CD14-positive monocyte (primary cell): Measurements from ENCODE around the gene KXD1. TPM values are rescaled to one million over a fixed set of nuclear protein-coding genes. Genes with fewer than 3 reads are reported as not detected.
A peak's percentile ranks its signal among the peaks of the same experiment; 100 is the strongest.

Experiments
- DNase-seq, 3 donors: peaks; one replicate each; pipeline ENCODE4 v3.0.0-alpha.2; 2011 to 2022
- H2AFZ ChIP-seq: 2 replicates; pipeline ENCODE4 v1.6.0; 2012; ENCODE audit warnings: mild to moderate bottlenecking, low read depth, low read length, inconsistent platforms; ENCODE audit not compliant: insufficient read depth, poor library complexity, severe bottlenecking
- H3K27ac ChIP-seq, 2 donors: 1 replicate in 1 of 2; 2 replicates in 1 of 2; pipeline ENCODE4 v1.5.1; 2012 to 2013; ENCODE audit warnings: low read length in 2 of 2, control low read depth in 1 of 2, inconsistent platforms in 1 of 2, low read depth in 1 of 2, mild to moderate bottlenecking in 1 of 2
- H3K27me3 ChIP-seq, 2 donors: one replicate each; pipeline versions ENCODE4 v1.6.0 to v1.6.1; 2011 to 2013; ENCODE audit warnings: low read length in 2 of 2; ENCODE audit not compliant: control insufficient read depth in 2 of 2, insufficient read depth in 2 of 2
- H3K36me3 ChIP-seq, 2 donors: replicated peaks in 1 of 2; 1 replicate in 1 of 2; 2 replicates in 1 of 2; pipeline versions ENCODE4 v1.5.1 to v1.6.1; 2012 to 2013; ENCODE audit warnings: low read length in 2 of 2, control low read depth in 1 of 2, inconsistent platforms in 1 of 2, mild to moderate bottlenecking in 1 of 2; ENCODE audit not compliant: insufficient read depth in 2 of 2, control insufficient read depth in 1 of 2
- H3K4me1 ChIP-seq, 2 donors: 1 replicate in 1 of 2; 2 replicates in 1 of 2; pipeline versions ENCODE4 v1.5.1 to v1.6.1; 2012 to 2013; ENCODE audit warnings: low read length in 2 of 2, control low read depth in 1 of 2, inconsistent platforms in 1 of 2, mild to moderate bottlenecking in 1 of 2, moderate library complexity in 1 of 2; ENCODE audit not compliant: insufficient read depth in 2 of 2, control insufficient read depth in 1 of 2
- H3K4me2 ChIP-seq: replicated peaks from 2 replicates; pipeline ENCODE3; 2012; ENCODE audit warnings: low read length, moderate library complexity, mild to moderate bottlenecking; ENCODE audit not compliant: poor library complexity, severe bottlenecking; ENCODE audit errors: extremely low read depth
- H3K4me3 ChIP-seq, 3 experiments: fragments of 200-600 bp in 1 of 3; sonication (generic) in 1 of 3; replicated peaks in 1 of 3; 1 replicate in 2 of 3; 2 replicates in 1 of 3; pipeline ENCODE4 v1.5.1; 2011 to 2013; ENCODE audit warnings: low read length in 3 of 3, mild to moderate bottlenecking in 3 of 3, control low read depth in 2 of 3, low read depth in 2 of 3, inconsistent platforms in 1 of 3, moderate library complexity in 1 of 3
- H3K79me2 ChIP-seq: 2 replicates; pipeline ENCODE4 v1.6.0; 2012; ENCODE audit warnings: mild to moderate bottlenecking, control low read depth, inconsistent platforms, low read length, moderate library complexity; ENCODE audit not compliant: insufficient read depth
- H3K9ac ChIP-seq: 2 replicates; pipeline ENCODE4 v1.6.0; 2017; ENCODE audit warnings: low read length, mild to moderate bottlenecking; ENCODE audit not compliant: insufficient read depth, poor library complexity, severe bottlenecking
- H3K9me3 ChIP-seq, 2 donors: replicated peaks in 1 of 2; 1 replicate in 1 of 2; 2 replicates in 1 of 2; pipeline versions ENCODE4 v1.5.1 to v1.6.1; 2012 to 2013; ENCODE audit warnings: low read length in 2 of 2, control low read depth in 1 of 2; ENCODE audit not compliant: control insufficient read depth in 1 of 2, insufficient read depth in 1 of 2
- H4K20me1 ChIP-seq: 2 replicates; pipeline ENCODE4 v1.6.0; 2012; ENCODE audit warnings: mild to moderate bottlenecking, low read length, control low read depth, moderate library complexity; ENCODE audit not compliant: insufficient read depth
- H3K27ac Mint-ChIP-seq, 7 donors: one replicate each; pipeline ENCODE4 v1.8.0; 2020; ENCODE audit warnings: mild to moderate bottlenecking in 7 of 7, mixed read lengths in 7 of 7, moderate library complexity in 6 of 7, inconsistent platforms in 2 of 7
- H3K27me3 Mint-ChIP-seq, 3 donors: one replicate each; pipeline ENCODE4 v1.8.0; 2021 to 2022; ENCODE audit warnings: low read depth in 3 of 3, mild to moderate bottlenecking in 3 of 3, mixed read lengths in 3 of 3, moderate library complexity in 3 of 3, inconsistent platforms in 1 of 3
- H3K36me3 Mint-ChIP-seq, 2 donors: one replicate each; pipeline ENCODE4 v1.8.0; 2020; ENCODE audit warnings: mixed read lengths in 2 of 2, inconsistent platforms in 1 of 2, mild to moderate bottlenecking in 1 of 2
- H3K4me1 Mint-ChIP-seq: one replicate; pipeline ENCODE4 v1.8.0; 2020; ENCODE audit warnings: mild to moderate bottlenecking, mixed read lengths
- H3K4me3 Mint-ChIP-seq, 2 donors: one replicate each; pipeline ENCODE4 v1.8.0; 2020; ENCODE audit warnings: mild to moderate bottlenecking in 2 of 2, mixed read lengths in 2 of 2, moderate library complexity in 1 of 2
- H3K9me3 Mint-ChIP-seq, 7 donors: one replicate each; pipeline ENCODE4 v1.8.0; 2020 to 2022; ENCODE audit warnings: mixed read lengths in 7 of 7, mild to moderate bottlenecking in 6 of 7, moderate library complexity in 6 of 7, inconsistent platforms in 2 of 7
- WGBS: methylation state at CpG from one replicate; pipeline ENCODE4 v1.1.5; 2013; ENCODE audit warnings: missing lambda C conversion rate; ENCODE audit not compliant: insufficient coverage; 5-methylcytosine and 5-hydroxymethylcytosine counted together
- intact Hi-C, 2 donors: fragments of 100-400 bp; cut with micrococcal nuclease; formaldehyde crosslinking; loops; one replicate each; pipeline versions ENCODE4 v1.15.0 to v1.15.1; 2023
- polyA plus RNA-seq, 3 donors: library from polyadenylated mRNA; depleted of rRNA in 1 of 3; unstranded in 2 of 3; stranded (reverse) in 1 of 3; fragments of 300-500 nt in 2 of 3; fragments of >200 nt in 1 of 3; fragmentation: Illumina TruSeq in 2 of 3; gene quantifications; 1 replicate in 2 of 3; 2 replicates in 1 of 3; pipeline ENCODE4 v1.2.3, GENCODE V29; 2012 to 2021
- TF ChIP-seq, protein P1 (sequence below): fragments of 200-600 bp; IDR thresholded peaks from one replicate; pipeline ENCODE4 v1.8.0; 2022; ENCODE audit warnings: antibody characterized with exemption, mild to moderate bottlenecking

KXD1 gene
- polyA plus RNA-seq, 3 donors = 74.4 to 194 (median 87.9) TPM

DNA sequence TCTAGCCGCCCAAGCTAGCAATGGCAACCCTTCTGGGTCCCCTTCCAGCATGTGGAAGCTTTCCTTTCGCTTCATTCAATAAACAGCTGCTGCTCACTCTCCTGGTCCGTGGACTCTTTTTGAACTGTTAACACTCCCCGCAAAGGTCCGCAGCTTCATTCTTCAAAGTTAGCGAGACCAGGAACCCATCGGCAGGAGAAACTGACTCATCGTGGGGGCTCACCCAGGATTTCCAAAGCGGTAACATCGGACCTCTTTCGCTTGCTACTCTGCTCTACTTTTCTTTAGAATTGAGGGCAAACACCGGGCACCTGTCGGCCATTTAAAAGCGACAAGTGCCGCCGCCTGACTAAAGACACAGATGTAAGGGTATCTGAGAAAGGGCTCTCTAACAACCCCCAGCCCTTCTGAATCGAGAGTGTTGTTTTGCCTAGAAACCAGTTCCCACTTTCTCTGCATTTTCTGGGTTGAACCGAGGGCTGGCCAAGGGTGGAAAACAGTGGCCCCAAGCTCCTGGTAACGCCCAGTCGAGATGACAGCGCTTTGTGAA lies 19.8 kb downstream of the KXD1 start:
- Histone ChIP-seq H2AFZ (no peak overlapping the region), H3K36me3 (peaks cover 43 to 59% of the 10 kb centered on the region in 2 donors), H3K27ac (no peak overlapping the region), H3K27me3 (no peaks in the 10 kb centered on the region), H3K4me3 (no peak overlapping the region), H3K4me1 (peaks cover 6 to 11% of the 10 kb centered on the region in 2 donors), H4K20me1 (peaks cover 41% of the 10 kb centered on the region), H3K4me2 (no peak overlapping the region), H3K79me2 (peaks cover 20% of the 10 kb centered on the region), H3K9ac (no peak overlapping the region), H3K9me3 (no peaks in the 10 kb centered on the region)
- Mint-ChIP-seq H3K9me3 (no peaks in the 10 kb centered on the region), H3K4me3 (no peak overlapping the region), H3K4me1 (peaks cover 10% of the 10 kb centered on the region), H3K27ac (peak overlapping the region in 5 of 7 donors; percentile 13 to 64 (median 57)), H3K27me3 (peaks cover 0 to 3% (median 0%) of the 10 kb centered on the region in 3 donors), H3K36me3 (peaks cover 46 to 58% of the 10 kb centered on the region in 2 donors)
- 94% methylated on average over 19 of the region's 21 CpGs for WGBS
- no peak for DNase-seq
- TF ChIP-seq, protein P1, sequence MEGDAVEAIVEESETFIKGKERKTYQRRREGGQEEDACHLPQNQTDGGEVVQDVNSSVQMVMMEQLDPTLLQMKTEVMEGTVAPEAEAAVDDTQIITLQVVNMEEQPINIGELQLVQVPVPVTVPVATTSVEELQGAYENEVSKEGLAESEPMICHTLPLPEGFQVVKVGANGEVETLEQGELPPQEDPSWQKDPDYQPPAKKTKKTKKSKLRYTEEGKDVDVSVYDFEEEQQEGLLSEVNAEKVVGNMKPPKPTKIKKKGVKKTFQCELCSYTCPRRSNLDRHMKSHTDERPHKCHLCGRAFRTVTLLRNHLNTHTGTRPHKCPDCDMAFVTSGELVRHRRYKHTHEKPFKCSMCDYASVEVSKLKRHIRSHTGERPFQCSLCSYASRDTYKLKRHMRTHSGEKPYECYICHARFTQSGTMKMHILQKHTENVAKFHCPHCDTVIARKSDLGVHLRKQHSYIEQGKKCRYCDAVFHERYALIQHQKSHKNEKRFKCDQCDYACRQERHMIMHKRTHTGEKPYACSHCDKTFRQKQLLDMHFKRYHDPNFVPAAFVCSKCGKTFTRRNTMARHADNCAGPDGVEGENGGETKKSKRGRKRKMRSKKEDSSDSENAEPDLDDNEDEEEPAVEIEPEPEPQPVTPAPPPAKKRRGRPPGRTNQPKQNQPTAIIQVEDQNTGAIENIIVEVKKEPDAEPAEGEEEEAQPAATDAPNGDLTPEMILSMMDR = no peak
- intact Hi-C loops = loop anchor here in 1 of 2 donors (5.0 kb wide), 1 partner anchor 35 kb away; the partner anchor contains the start of gene FKBP8

- no peak overlapping the region for H3K27ac ChIP-seq
- H3K27me3 ChIP-seq = no peaks in the 10 kb centered on the region
- TF ChIP-seq, protein P1 = no peak
- H3K9me3 ChIP-seq = no peaks in the 10 kb centered on the region
- peaks cover 0 to 2% (median 0%) of the 10 kb centered on the region in 3 donors for H3K27me3 Mint-ChIP-seq
- H3K9ac ChIP-seq = no peak overlapping the region
- H3K4me1 ChIP-seq = peaks cover 1 to 2% of the 10 kb centered on the region in 2 donors
- intact Hi-C loops = loop anchor here (5.0 to 10.0 kb wide), 2 partner anchors 33 to 126 kb away; no protein-coding TSS in a partner anchor
- no peak overlapping the region for H3K4me3 Mint-ChIP-seq
- no peak overlapping the region for H2AFZ ChIP-seq
- H3K4me2 ChIP-seq = no peak overlapping the region
- no peaks in the 10 kb centered on the region for H3K79me2 ChIP-seq
- DNase-seq = no peak
- H3K36me3 ChIP-seq = peaks cover 22 to 34% of the 10 kb centered on the region in 2 donors
- WGBS = 95% methylated on average over 6 of the region's 7 CpGs
- peaks cover 1% of the 10 kb centered on the region for H3K4me1 Mint-ChIP-seq
- no peaks in the 10 kb centered on the region for H3K9me3 Mint-ChIP-seq
- no peak overlapping the region for H3K4me3 ChIP-seq
- H3K27ac Mint-ChIP-seq = no peak overlapping the region
- H4K20me1 ChIP-seq = peaks cover 16% of the 10 kb centered on the region
- H3K36me3 Mint-ChIP-seq = peaks cover 23 to 32% of the 10 kb centered on the region in 2 donors
These were observed 22.6 kb downstream of the KXD1 start for GRCh38 chr19:18580311-18580710.
